ENCODE data around the gene LRRC73.
A peak's percentile ranks its signal among the peaks of the same experiment; 100 is the strongest.
"Not testable (repeated sequence)": the region's sequence is repeated elsewhere in the genome, so short reads cannot be mapped to it uniquely, and the experiment has no call there.

The LRRC73 gene

DNA sequence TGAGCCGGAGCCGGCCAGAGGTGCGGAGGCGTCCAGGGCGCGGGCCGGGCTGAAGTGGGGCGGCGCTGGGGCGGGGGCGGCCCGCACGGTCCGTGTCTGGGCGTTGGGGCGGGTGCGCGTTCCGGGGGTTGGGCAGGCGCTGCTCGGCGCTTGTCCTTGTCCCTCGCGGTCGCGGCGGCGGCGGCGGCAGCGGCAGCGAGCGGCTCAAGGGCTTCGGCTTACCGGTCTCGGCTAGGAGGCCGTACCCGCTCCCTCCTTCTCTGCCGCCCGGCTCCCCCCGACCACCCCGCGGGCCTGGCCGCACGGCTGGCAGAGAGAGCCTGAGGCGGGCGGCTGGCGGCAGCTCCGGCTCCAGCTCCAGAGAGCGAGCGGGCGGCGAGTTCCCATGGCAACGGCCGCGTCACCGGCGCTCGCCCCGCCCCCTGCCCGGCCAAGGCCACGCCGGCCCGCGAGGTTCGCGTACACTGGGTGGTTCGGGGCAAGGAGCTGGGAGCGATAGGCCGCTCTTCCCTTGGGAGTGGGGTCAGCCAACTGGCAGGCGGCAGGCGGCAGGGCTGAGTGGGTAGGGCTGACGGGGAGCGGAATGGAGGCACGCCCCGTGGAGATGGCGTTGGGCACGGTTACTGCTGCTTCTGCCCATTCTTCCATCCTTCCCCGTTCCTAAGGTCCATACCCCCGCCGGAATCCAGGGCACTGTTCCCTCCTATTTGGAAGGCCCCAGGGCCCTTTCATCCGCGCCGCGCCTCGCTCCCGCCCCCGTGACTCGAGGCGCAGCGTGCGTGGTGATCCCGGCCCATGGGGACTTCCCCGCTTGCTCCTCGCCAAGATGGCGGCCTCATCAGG, at the start of gene LRRC73:
LRRC73 (minus strand) TSS at position 363 of the 843 bp plus-strand sequence. CDS start 561 bp downstream, outside the sequence.
- POLR2A ChIA-PET = interaction anchor here (0.6 to 1.5 kb wide), 5 partner anchors 9 to 336 kb away, joined by 3 to 5 read pairs (median 3); partner anchors contain the start of gene ZNF318
- H3K4me3 ChIP-seq (ENCODE audit: low read depth, low read length) = peak within 1 kb of the TSS; percentile 63
- CTCF ChIA-PET = interaction anchor here (0.6 to 13.3 kb wide), 8 partner anchors 15 to 804 kb away, joined by 3 to 337 read pairs (median 3); partner anchors contain the start of gene DLK2
- DNase-seq (ENCODE audit: low read depth, low spot score) = no peak
- no peak for TF ChIP-seq CTCF (IDR thresholded peaks at IDR 0.05; ENCODE audit: insufficient read depth, low read length, missing control alignments)

DNA sequence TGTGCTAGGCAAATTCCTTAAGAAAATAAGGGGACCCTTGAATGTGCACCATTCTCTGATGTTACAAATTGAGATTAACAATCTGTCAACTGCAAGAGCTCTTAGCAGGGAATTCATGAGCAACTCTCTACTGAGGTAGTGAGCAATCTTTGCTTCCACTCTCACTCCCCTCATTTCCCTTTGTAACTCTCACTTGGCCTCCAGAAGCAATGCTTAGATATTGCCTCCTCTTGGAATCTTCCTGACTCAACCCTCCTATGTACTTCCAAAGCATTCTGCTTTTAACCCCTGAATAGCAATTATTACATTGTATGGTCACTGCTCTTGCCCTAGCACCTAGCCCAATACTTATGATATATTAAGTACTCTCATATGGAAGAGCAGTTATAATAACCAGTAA, 49.2 kb upstream of the LRRC73 start:
- DNase-seq (ENCODE audit: low read depth, low spot score) = no peak
- TF ChIP-seq CTCF (IDR thresholded peaks at IDR 0.05; ENCODE audit: insufficient read depth, low read length, missing control alignments) = no peak
- POLR2A ChIA-PET = no interaction called here
- CTCF ChIA-PET = no interaction called here
- no peak overlapping the region for H3K4me3 ChIP-seq (ENCODE audit: low read depth, low read length)

DNA sequence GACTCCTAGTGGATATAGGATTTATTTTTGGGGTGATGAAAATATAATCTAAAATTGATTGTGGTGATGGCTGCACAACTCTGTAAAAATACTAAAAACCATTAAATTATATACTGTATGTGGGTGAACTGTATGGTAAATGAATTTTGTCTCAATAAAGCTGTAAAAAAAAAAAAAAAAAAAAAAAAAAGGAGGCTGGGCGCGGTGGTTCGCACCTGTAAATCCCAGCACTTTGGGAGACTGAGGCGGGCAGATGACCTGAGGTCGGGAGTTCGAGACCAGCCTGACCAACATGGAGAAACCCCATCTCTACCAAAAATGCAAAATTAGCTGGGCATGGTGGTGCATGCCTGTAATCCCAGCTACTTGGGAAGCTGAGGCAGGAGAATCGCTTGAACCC, 47.5 kb upstream of the LRRC73 start:
- H3K4me3 ChIP-seq (ENCODE audit: low read depth, low read length); DNase-seq (ENCODE audit: low read depth, low spot score); POLR2A ChIA-PET; CTCF ChIA-PET: not testable (repeated sequence)

DNA sequence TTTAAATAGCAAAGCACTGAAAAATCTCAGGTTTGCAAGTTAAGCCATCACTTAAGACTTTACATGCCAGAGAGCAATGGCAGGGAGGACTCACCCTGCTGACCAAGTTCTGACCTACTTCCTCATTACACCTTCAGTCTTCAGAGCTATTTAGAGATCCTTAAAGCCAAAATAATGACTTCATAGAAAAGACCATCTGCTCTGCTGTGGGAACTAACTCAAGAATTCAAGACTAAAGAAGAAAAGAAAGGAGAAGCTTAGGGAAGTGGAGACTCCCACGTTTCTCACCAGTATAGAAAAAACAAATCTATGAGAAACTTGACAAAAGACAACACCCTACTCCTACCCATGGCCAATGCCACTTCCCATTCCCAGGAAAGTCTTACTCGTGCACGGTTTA, 37.1 kb upstream of the LRRC73 start:
- CTCF ChIA-PET = no interaction called here
- no peak for DNase-seq (ENCODE audit: low read depth, low spot score)
- H3K4me3 ChIP-seq (ENCODE audit: low read depth, low read length) = no peak overlapping the region
- POLR2A ChIA-PET = no interaction called here
- TF ChIP-seq CTCF (IDR thresholded peaks at IDR 0.05; ENCODE audit: insufficient read depth, low read length, missing control alignments) = no peak

DNA sequence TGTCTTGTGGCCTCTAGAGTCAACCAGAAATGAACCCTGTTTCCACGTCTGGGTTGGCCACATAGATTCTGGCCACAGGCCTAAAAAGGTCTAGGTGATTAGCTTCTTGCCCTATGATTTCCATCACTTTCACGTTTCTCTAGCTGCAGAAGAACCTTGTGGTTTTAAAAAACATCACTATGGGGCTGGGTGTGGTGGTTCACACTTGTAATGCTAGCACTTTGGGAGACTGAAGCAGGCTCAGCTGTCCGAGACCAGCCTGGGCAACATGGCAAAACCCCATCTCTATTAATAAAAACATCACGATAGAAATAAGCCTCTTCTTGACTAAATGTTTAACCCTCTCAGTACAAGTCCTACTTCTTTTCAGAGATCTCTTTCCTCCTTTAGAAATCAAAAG, 34.3 kb upstream of the LRRC73 start:
- ChIA-PET POLR2A (no interaction called here), CTCF (no interaction called here)
- no peak for TF ChIP-seq CTCF (IDR thresholded peaks at IDR 0.05; ENCODE audit: insufficient read depth, low read length, missing control alignments)
- no peak overlapping the region for H3K4me3 ChIP-seq (ENCODE audit: low read depth, low read length)
- DNase-seq (ENCODE audit: low read depth, low spot score) = no peak

- TF ChIP-seq CTCF (IDR thresholded peaks at IDR 0.05; ENCODE audit: insufficient read depth, low read length, missing control alignments) = no peak
- H3K4me3 ChIP-seq (ENCODE audit: low read depth, low read length) = no peak overlapping the region
- ChIA-PET POLR2A (no interaction called here), CTCF (interaction anchor here (1.0 kb wide), 1 partner anchor 35 kb away, joined by 3 read pairs; no protein-coding TSS in a partner anchor)
- no peak for DNase-seq (ENCODE audit: low read depth, low spot score)
Observed at GRCh38 chr6:43541774-43542471, 31.8 kb upstream of the LRRC73 start.

Measured in AG04449 (cell line).